HepG2 (cell line): Measurements from ENCODE around the gene MASTL. TPM values are rescaled to one million over a fixed set of nuclear protein-coding genes. Genes with fewer than 3 reads are reported as not detected.

ENCODE experiments used
- CENPT ChIP-seq: sonication (generic); formaldehyde crosslinking; IDR thresholded peaks from 2 replicates; pipeline ENCODE4 v1.8.0; 2022; ENCODE audit warnings: low read depth, mild to moderate bottlenecking, moderate library complexity, missing genetic modification reagents
- HDAC1 ChIP-seq: sonication (generic); formaldehyde crosslinking; IDR thresholded peaks from 2 replicates; pipeline ENCODE4 v1.5.1; 2020; ENCODE audit warnings: mild to moderate bottlenecking, missing genetic modification reagents
- HNRNPUL1 ChIP-seq: fragments of 200-400 bp; formaldehyde crosslinking; IDR thresholded peaks from 2 replicates; pipeline ENCODE4 v1.6.1; 2017; ENCODE audit warnings: low read depth, mild to moderate bottlenecking, low read length, moderate library complexity
- HOXA5 ChIP-seq: sonication (generic); formaldehyde crosslinking; IDR thresholded peaks from 2 replicates; pipeline ENCODE4 v1.4.0; 2020; ENCODE audit warnings: missing genetic modification reagents
- KAT7 ChIP-seq: IDR thresholded peaks from 2 replicates; pipeline ENCODE4 v1.6.1; 2018; ENCODE audit warnings: borderline replicate concordance, missing compliant biosample characterization
- KDM5A ChIP-seq: fragments of 200-600 bp; sonication (generic); IDR thresholded peaks from 2 replicates; pipeline ENCODE4 v1.7.0; 2018; ENCODE audit warnings: antibody characterized with exemption, mild to moderate bottlenecking, low read length, borderline replicate concordance
- MAZ ChIP-seq, 2 experiments: sonication (generic) in 1 of 2; formaldehyde crosslinking in 1 of 2; IDR thresholded peaks; 2 replicates each; pipeline versions ENCODE4 v1.5.0 to v1.6.1; 2012 to 2020; ENCODE audit warnings: low read depth in 2 of 2, mild to moderate bottlenecking in 2 of 2, borderline replicate concordance in 1 of 2, improper control_type of control experiment in 1 of 2, low read length in 1 of 2, missing genetic modification reagents in 1 of 2, moderate library complexity in 1 of 2
- MZF1 ChIP-seq: sonication (generic); formaldehyde crosslinking; IDR thresholded peaks from 2 replicates; pipeline ENCODE4 v1.8.1; 2023; ENCODE audit warnings: mild to moderate bottlenecking, missing genetic modification reagents, borderline replicate concordance
- NBN ChIP-seq: fragments of 450-650 bp; conservative IDR thresholded peaks from 2 replicates; pipeline ENCODE4 v1.6.1; 2017
- NFYB ChIP-seq: sonication (generic); formaldehyde crosslinking; IDR thresholded peaks from 2 replicates; pipeline ENCODE4 v1.4.0; 2020; ENCODE audit warnings: missing genetic modification reagents
- PBX3 ChIP-seq: sonication (generic); formaldehyde crosslinking; IDR thresholded peaks from 2 replicates; pipeline ENCODE4 v1.8.1; 2023; ENCODE audit warnings: missing genetic modification reagents, inconsistent platforms, borderline replicate concordance
- POLR2G ChIP-seq: fragments of 200-400 bp; formaldehyde crosslinking; IDR thresholded peaks from 2 replicates; pipeline ENCODE4 v1.6.1; 2018; ENCODE audit warnings: mild to moderate bottlenecking, low read depth, low read length, moderate library complexity
- RELA ChIP-seq: sonication (generic); formaldehyde crosslinking; IDR thresholded peaks from 2 replicates; pipeline ENCODE4 v1.4.0; 2020; ENCODE audit warnings: missing genetic modification reagents
- SAFB2 ChIP-seq: sonication (generic); formaldehyde crosslinking; IDR thresholded peaks from 2 replicates; pipeline ENCODE4 v1.5.1; 2020; ENCODE audit warnings: missing genetic modification reagents, low read depth, mild to moderate bottlenecking, borderline replicate concordance
- YY1 ChIP-seq: IDR thresholded peaks from 2 replicates; pipeline ENCODE4 v1.6.1; 2011; ENCODE audit warnings: low read length, low read depth, moderate library complexity, mild to moderate bottlenecking; ENCODE audit not compliant: insufficient read depth, insufficient replicate concordance
- ZBTB43 ChIP-seq: sonication (generic); formaldehyde crosslinking; conservative IDR thresholded peaks from 2 replicates; pipeline ENCODE4 v1.4.0; 2020; ENCODE audit warnings: missing genetic modification reagents
- ZNF333 ChIP-seq: sonication (generic); formaldehyde crosslinking; IDR thresholded peaks from 2 replicates; pipeline ENCODE4 v1.4.0; 2020; ENCODE audit warnings: mild to moderate bottlenecking, missing genetic modification reagents, borderline replicate concordance
- ZNF572 ChIP-seq: sonication (generic); formaldehyde crosslinking; IDR thresholded peaks from 2 replicates; pipeline ENCODE4 v1.5.1; 2020; ENCODE audit warnings: mild to moderate bottlenecking, missing genetic modification reagents
- ZNF574 ChIP-seq: sonication (generic); formaldehyde crosslinking; IDR thresholded peaks from 2 replicates; pipeline ENCODE4 v1.4.0; 2020; ENCODE audit warnings: missing genetic modification reagents
- polyA plus RNA-seq, 8 experiments: library from polyadenylated mRNA; depleted of rRNA in 3 of 8; stranded (reverse) in 7 of 8; unstranded in 1 of 8; fragments of >200 nt; fragmentation: Illumina TruSeq in 4 of 8; extraction: Trizol in 4 of 8; gene quantifications; 2 replicates each; pipeline versions ENCODE4 v1.2.1 to v1.2.3, GENCODE V29; 2011 to 2016; ENCODE audit warnings: low read depth in 4 of 8, missing spikeins in 1 of 8, mixed read lengths in 1 of 8; ENCODE audit not compliant: insufficient read depth in 1 of 8
- total RNA-seq, 5 experiments: library from RNA; depleted of rRNA; stranded (reverse); fragments of >200 nt; fragmentation: Illumina TruSeq; extraction: Trizol; gene quantifications; 2 replicates each; pipeline ENCODE4 v1.2.3, GENCODE V29; 2016; ENCODE audit warnings: low read depth in 1 of 5
- TF ChIP-seq, protein P1 (sequence below): sonication (generic); formaldehyde crosslinking; IDR thresholded peaks from 2 replicates; pipeline ENCODE4 v1.4.0; 2020; ENCODE audit warnings: mild to moderate bottlenecking, low read depth, missing genetic modification reagents
- TF ChIP-seq, protein P2 (sequence below): sonication (generic); formaldehyde crosslinking; IDR thresholded peaks from 2 replicates; pipeline ENCODE4 v1.4.0; 2020; ENCODE audit warnings: mild to moderate bottlenecking, missing genetic modification reagents

The MASTL gene
- total and polyA plus RNA-seq, 2 of the 13 experiments (the other 11 are each of a cell fraction or from before 2014, with no cell fraction given) = 6.0 to 18.0 TPM

DNA sequence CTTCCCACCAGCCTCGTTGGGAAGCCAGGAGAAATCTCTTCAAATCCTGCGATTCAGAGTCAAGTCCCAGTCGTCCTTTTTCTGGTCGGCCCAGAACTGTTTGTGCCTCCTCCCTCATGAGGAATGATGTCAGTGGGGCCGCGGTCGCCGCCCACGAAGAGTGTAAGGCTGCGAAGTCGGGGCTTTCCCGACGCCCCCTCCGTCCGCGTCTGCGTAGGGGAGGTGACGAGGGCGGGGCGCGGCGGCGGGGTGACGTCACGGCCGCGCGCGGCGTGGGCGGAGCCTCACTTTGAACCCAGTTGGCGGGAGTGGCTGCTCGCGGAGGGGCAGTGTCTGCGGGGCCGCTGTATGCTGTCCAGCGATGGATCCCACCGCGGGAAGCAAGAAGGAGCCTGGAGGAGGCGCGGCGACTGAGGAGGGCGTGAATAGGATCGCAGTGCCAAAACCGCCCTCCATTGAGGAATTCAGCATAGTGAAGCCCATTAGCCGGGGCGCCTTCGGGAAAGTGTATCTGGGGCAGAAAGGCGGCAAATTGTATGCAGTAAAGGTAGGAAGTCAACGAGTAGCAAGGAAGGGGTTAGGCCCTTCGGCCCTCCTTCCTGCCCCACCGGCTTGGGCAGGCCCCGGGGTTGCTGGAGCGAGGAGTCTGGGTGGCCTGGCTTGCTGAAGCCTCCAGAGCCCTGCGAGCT is at the start of gene MASTL (continued):
- TF ChIP-seq PBX3 (CRISPR knock-in tag) (no peak), HOXA5 (CRISPR knock-in tag) (peak; percentile 88), SAFB2 (no peak; the same call in 1 of the 2 replicates), HDAC1 (peak; percentile 93), ZNF572 (CRISPR knock-in tag) (0 out of 2 replicates have a peak, but pooled peaks have one; percentile 3), POLR2G (peak; percentile 81), ZNF574 (CRISPR knock-in tag) (peak; percentile 66), HNRNPUL1 (no peak), NBN (no peak), ZBTB43 (CRISPR knock-in tag) (no peak), NFYB (no peak), KDM5A (peak; percentile 84), KAT7 (CRISPR knock-in tag) (no peak), MZF1 (CRISPR knock-in tag) (no peak), RELA (CRISPR knock-in tag) (peak; percentile 96), MAZ (IDR thresholded peaks at IDR 0.05; ENCODE audit: borderline replicate concordance, low read depth, low read length) (peak; percentile 54; the same call in 1 of the 2 replicates), MAZ (CRISPR knock-in tag; IDR thresholded peaks at IDR 0.05; ENCODE audit: low read depth) (peak; percentile 62; the same call in 1 of the 2 replicates), YY1 (peak; percentile 74), CENPT (CRISPR knock-in tag) (peak; percentile 61; the same call in 1 of the 2 replicates), ZNF333 (CRISPR knock-in tag) (no peak)
- TF ChIP-seq, protein P1, sequence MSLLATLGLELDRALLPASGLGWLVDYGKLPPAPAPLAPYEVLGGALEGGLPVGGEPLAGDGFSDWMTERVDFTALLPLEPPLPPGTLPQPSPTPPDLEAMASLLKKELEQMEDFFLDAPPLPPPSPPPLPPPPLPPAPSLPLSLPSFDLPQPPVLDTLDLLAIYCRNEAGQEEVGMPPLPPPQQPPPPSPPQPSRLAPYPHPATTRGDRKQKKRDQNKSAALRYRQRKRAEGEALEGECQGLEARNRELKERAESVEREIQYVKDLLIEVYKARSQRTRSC = no peak
- TF ChIP-seq, protein P2, sequence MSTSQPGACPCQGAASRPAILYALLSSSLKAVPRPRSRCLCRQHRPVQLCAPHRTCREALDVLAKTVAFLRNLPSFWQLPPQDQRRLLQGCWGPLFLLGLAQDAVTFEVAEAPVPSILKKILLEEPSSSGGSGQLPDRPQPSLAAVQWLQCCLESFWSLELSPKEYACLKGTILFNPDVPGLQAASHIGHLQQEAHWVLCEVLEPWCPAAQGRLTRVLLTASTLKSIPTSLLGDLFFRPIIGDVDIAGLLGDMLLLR = 0 out of 2 replicates have a peak, but pooled peaks have one; percentile 26
